AG20443 (cell line): ENCODE data around the gene RNF214.
"Not testable (repeated sequence)": the region's sequence is repeated elsewhere in the genome, so short reads cannot be mapped to it uniquely, and the experiment has no call there.

Source experiments
- DNase-seq: peaks from one replicate; pipeline ENCODE4 v3.0.0; 2012; ENCODE audit warnings: low spot score, mixed read lengths

RNF214 gene

GRCh38 chr11:117230999-117231841 lies 1.3 kb upstream of the RNF214 start:
- DNase-seq: peak; percentile 47

- DNase-seq: no peak
Observed at GRCh38 chr11:117231842-117232091, 704 bp upstream of the RNF214 start, which contains the start of gene PCSK7. TSS of gene PCSK7 (minus strand) at chr11:117232073. CDS start at chr11:117229844, 2,229 bp downstream.

- DNase-seq: peak; percentile 43
Observed at GRCh38 chr11:117232911-117233409, 489 bp downstream of the RNF214 start.

GRCh38 chr11:117238221-117238620 lies 5.8 kb downstream of the RNF214 start:
- no peak for DNase-seq

- peak; percentile 92 for DNase-seq
Observed at GRCh38 chr11:117239295-117239694, 6.8 kb downstream of the RNF214 start.

GRCh38 chr11:117248341-117248740 lies 15.9 kb downstream of the RNF214 start:
- no peak for DNase-seq

- DNase-seq: no peak
Observed at GRCh38 chr11:117249571-117249970, 17.1 kb downstream of the RNF214 start.

GRCh38 chr11:117251506-117251905 lies 19.0 kb downstream of the RNF214 start:
- DNase-seq: no peak

GRCh38 chr11:117255966-117256365 lies 23.5 kb downstream of the RNF214 start:
- DNase-seq: no peak

GRCh38 chr11:117256573-117256972 lies 24.1 kb downstream of the RNF214 start:
- peak; percentile 57 for DNase-seq

GRCh38 chr11:117258576-117258975 lies 26.1 kb downstream of the RNF214 start:
- DNase-seq: no peak

GRCh38 chr11:117259417-117259816 lies 26.9 kb downstream of the RNF214 start:
- peak; percentile 49 for DNase-seq

- DNase-seq: not testable (repeated sequence)
Observed at GRCh38 chr11:117264624-117265323, 32.3 kb downstream of the RNF214 start.

- DNase-seq: no peak
Observed at GRCh38 chr11:117265745-117266144, 33.3 kb downstream of the RNF214 start.

GRCh38 chr11:117269856-117270255 lies 37.4 kb downstream of the RNF214 start:
- no peak for DNase-seq

- no peak for DNase-seq
Observed at GRCh38 chr11:117271208-117271607, 38.7 kb downstream of the RNF214 start.

GRCh38 chr11:117272175-117272574 lies 39.7 kb downstream of the RNF214 start:
- DNase-seq: not testable (repeated sequence)

GRCh38 chr11:117273550-117274289 lies 41.2 kb downstream of the RNF214 start:
- DNase-seq: peak; percentile 61

GRCh38 chr11:117278347-117278746 lies 45.9 kb downstream of the RNF214 start:
- no peak for DNase-seq

GRCh38 chr11:117279711-117280376 lies 47.4 kb downstream of the RNF214 start:
- no peak for DNase-seq

GRCh38 chr11:117281159-117281558 lies 48.7 kb downstream of the RNF214 start:
- DNase-seq: peak; percentile 88

- DNase-seq: no peak
Observed at GRCh38 chr11:117281869-117282268, 49.4 kb downstream of the RNF214 start.
